ENCODE measurements around the gene NUDCD2.
"Not testable (repeated sequence)": the region's sequence is repeated elsewhere in the genome, so short reads cannot be mapped to it uniquely, and the experiment has no call there.

Gene NUDCD2

DNA sequence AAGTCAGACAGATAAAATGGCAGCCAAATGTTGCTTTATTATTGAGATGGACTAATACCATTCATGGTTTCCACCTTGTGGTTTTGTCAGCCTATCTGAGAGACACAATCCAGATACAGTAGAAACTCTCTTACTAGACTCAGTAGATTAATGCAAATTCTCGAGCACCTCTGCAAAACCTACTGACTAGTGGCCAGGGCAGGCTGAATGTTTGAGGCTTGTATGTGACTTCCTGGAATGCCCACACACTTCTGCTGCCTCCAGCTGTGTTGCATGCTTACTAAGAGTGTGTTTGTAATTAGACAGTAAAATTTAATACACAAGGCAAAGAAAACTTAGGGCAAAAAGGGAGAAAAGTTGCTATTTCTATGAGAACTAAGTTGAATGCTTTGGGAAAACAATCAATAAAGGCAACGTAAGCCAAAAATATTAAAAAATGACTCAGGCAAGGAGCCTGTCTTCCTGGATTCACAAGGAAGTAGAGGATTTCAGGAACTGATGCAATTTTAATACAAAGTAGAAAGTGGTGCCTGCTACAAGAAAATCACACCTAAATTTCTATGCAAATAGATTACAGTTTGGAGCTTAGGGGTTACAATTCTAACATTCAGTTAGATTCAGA is 52.8 kb downstream of the NUDCD2 start:
- Histone ChIP-seq H3K9me3 (ENCODE audit: control insufficient read depth, low read length) (no peaks in the 10 kb centered on the region), H3K27ac (ENCODE audit: insufficient read depth, low read length, poor library complexity, severe bottlenecking) (no peak overlapping the region), H3K4me1 (ENCODE audit: control insufficient read depth, insufficient read depth, low read length, poor library complexity, severe bottlenecking) (no peaks in the 10 kb centered on the region), H3K4me3 (ENCODE audit: insufficient read depth, low read depth, low read length, poor library complexity, severe bottlenecking) (no peak overlapping the region), H3K36me3 (ENCODE audit: control insufficient read depth, insufficient read depth, low read length) (no peaks in the 10 kb centered on the region), H3K27me3 (replicated peaks; ENCODE audit: control insufficient read depth, insufficient read depth, low read length, poor library complexity, severe bottlenecking) (no peaks in the 10 kb centered on the region)
- DNase-seq = no peak

DNA sequence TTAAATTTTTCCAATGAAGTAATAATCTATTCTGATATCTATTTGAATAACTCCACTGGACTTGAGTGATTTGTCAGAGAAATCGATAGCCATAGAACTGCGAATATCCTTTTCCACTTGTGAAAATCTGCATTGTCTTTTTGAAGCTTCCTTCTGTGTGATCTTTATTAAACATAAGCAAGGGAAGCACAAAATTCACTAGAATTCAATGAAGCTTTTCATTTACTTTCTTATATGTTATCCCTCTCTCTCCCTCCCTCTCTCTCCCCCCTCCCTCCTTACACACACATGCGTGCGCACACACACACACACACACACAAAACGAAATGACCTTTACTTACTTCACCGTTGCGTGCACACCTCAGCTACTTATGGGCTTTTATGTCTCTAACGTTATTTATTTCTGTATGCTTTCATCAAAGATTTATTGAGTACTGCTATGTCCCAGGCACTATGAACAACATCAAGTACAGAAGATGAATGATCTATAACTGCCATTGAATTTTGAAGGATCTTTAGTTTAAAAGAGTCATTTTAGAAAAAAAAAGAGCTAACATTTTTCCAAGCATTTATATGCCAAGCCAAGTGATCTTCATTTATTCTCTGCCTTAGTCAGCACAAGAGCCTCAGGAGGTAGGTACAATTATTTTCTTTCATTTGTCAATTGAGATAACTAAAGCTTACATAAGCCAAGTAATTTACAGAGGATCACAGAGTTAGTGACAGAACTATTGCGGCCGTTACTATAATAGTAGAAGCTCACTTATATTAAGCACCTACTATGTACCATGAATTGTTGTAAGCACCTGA is 55.3 kb downstream of the NUDCD2 start:
- no peak overlapping the region for H3K27ac ChIP-seq (ENCODE audit: insufficient read depth, low read length, poor library complexity, severe bottlenecking)
- H3K27me3 ChIP-seq (replicated peaks; ENCODE audit: control insufficient read depth, insufficient read depth, low read length, poor library complexity, severe bottlenecking) = no peaks in the 10 kb centered on the region
- no peak overlapping the region for H3K4me3 ChIP-seq (ENCODE audit: insufficient read depth, low read depth, low read length, poor library complexity, severe bottlenecking)
- DNase-seq = no peak
- H3K4me1 ChIP-seq (ENCODE audit: control insufficient read depth, insufficient read depth, low read length, poor library complexity, severe bottlenecking) = no peaks in the 10 kb centered on the region
- H3K9me3 ChIP-seq (ENCODE audit: control insufficient read depth, low read length) = no peaks in the 10 kb centered on the region
- no peaks in the 10 kb centered on the region for H3K36me3 ChIP-seq (ENCODE audit: control insufficient read depth, insufficient read depth, low read length)

DNA sequence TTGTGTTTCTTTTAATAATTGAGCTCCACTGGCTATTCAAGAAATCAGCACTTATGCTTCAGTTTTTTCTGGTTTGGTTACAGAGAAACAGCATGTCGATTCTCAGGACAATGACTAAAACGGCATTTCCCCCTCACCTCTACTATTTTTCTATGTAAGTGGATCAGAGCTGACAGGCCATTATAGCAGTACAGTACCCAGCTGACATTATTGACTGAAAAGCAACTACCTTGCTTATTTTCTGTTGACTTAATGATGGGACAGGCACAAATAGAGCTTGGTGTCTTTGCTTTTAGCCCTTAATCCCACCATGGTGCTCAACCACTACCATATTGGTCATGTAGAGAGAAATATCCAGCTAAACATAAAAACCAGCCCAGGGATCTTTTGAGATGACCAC is 57.9 kb downstream of the NUDCD2 start:
- Histone ChIP-seq H3K27ac (ENCODE audit: insufficient read depth, low read length, poor library complexity, severe bottlenecking) (no peak overlapping the region), H3K4me1 (ENCODE audit: control insufficient read depth, insufficient read depth, low read length, poor library complexity, severe bottlenecking) (no peaks in the 10 kb centered on the region), H3K27me3 (replicated peaks; ENCODE audit: control insufficient read depth, insufficient read depth, low read length, poor library complexity, severe bottlenecking) (no peaks in the 10 kb centered on the region), H3K9me3 (ENCODE audit: control insufficient read depth, low read length) (no peaks in the 10 kb centered on the region), H3K36me3 (ENCODE audit: control insufficient read depth, insufficient read depth, low read length) (no peaks in the 10 kb centered on the region), H3K4me3 (ENCODE audit: insufficient read depth, low read depth, low read length, poor library complexity, severe bottlenecking) (no peak overlapping the region)
- no peak for DNase-seq

DNA sequence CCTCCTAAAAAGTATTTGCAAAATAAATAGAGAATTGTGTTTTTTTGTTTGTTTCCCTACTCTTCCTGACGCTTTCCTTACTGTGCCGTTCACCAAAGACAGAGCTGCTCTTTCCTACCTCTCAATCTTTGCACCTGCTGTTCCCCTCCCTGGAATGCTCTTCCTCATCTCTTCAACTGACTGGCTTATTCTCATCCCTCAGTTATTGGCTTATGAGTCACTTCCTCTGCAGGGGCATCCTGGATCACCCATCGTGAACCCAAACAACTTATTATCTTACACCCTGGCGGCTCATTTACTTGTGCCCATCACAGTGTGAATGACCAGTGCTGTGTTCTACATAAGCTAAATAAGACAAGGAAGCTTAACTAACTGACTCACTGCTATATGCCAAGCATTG is 58.6 kb downstream of the NUDCD2 start:
- Histone ChIP-seq H3K4me3 (ENCODE audit: insufficient read depth, low read depth, low read length, poor library complexity, severe bottlenecking) (no peak overlapping the region), H3K27me3 (replicated peaks; ENCODE audit: control insufficient read depth, insufficient read depth, low read length, poor library complexity, severe bottlenecking) (no peaks in the 10 kb centered on the region), H3K27ac (ENCODE audit: insufficient read depth, low read length, poor library complexity, severe bottlenecking) (no peak overlapping the region), H3K4me1 (ENCODE audit: control insufficient read depth, insufficient read depth, low read length, poor library complexity, severe bottlenecking) (no peaks in the 10 kb centered on the region), H3K9me3 (ENCODE audit: control insufficient read depth, low read length) (no peaks in the 10 kb centered on the region), H3K36me3 (ENCODE audit: control insufficient read depth, insufficient read depth, low read length) (no peaks in the 10 kb centered on the region)
- DNase-seq = no peak

DNA sequence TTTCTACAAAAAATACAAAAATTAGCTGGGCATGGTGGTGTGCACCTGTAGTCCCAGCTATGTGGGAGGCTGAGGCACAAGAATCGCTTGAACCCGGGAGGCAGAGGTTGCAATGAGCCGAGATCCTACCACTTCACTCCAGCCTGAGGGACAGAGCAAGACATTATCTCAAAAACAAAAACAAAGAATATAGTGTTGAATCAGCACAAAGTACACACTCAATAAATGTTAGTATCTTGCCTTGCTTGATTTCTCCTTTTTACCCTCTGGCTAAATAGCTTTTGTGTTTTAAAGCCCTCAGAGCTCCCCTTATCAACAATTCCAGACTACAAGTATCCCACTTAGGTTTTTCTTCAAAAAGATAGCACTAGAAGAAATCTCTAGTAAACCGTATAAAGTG is 60.0 kb downstream of the NUDCD2 start:
- Histone ChIP-seq H3K9me3 (ENCODE audit: control insufficient read depth, low read length) (no peaks in the 10 kb centered on the region), H3K27ac (ENCODE audit: insufficient read depth, low read length, poor library complexity, severe bottlenecking) (no peak overlapping the region), H3K36me3 (ENCODE audit: control insufficient read depth, insufficient read depth, low read length) (no peaks in the 10 kb centered on the region), H3K27me3 (replicated peaks; ENCODE audit: control insufficient read depth, insufficient read depth, low read length, poor library complexity, severe bottlenecking) (no peaks in the 10 kb centered on the region), H3K4me3 (ENCODE audit: insufficient read depth, low read depth, low read length, poor library complexity, severe bottlenecking) (no peak overlapping the region), H3K4me1 (ENCODE audit: control insufficient read depth, insufficient read depth, low read length, poor library complexity, severe bottlenecking) (no peaks in the 10 kb centered on the region)
- DNase-seq = no peak

DNA sequence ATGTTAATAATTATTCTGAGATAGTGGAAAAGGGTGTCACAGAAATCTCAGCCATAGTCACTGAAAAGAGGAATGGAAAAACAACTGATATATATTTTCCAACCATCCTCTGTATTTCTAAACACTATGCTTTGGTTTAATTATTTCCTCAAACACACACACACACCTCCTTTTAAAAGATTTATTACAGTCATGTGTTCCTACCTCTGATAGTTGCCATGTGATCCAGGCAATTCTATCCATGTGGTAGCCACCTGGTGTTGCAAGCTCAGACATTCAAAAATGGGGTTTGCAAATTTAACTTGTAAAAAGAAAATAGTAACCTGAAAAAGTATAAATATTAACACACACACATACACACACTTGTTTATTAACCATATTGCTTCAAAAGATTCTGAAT is 62.5 kb downstream of the NUDCD2 start:
- H3K9me3 ChIP-seq (ENCODE audit: control insufficient read depth, low read length) = no peaks in the 10 kb centered on the region
- no peaks in the 10 kb centered on the region for H3K27me3 ChIP-seq (replicated peaks; ENCODE audit: control insufficient read depth, insufficient read depth, low read length, poor library complexity, severe bottlenecking)
- DNase-seq = no peak
- H3K36me3 ChIP-seq (ENCODE audit: control insufficient read depth, insufficient read depth, low read length) = no peaks in the 10 kb centered on the region
- H3K27ac ChIP-seq (ENCODE audit: insufficient read depth, low read length, poor library complexity, severe bottlenecking) = no peak overlapping the region
- no peak overlapping the region for H3K4me3 ChIP-seq (ENCODE audit: insufficient read depth, low read depth, low read length, poor library complexity, severe bottlenecking)
- H3K4me1 ChIP-seq (ENCODE audit: control insufficient read depth, insufficient read depth, low read length, poor library complexity, severe bottlenecking) = no peaks in the 10 kb centered on the region

DNA sequence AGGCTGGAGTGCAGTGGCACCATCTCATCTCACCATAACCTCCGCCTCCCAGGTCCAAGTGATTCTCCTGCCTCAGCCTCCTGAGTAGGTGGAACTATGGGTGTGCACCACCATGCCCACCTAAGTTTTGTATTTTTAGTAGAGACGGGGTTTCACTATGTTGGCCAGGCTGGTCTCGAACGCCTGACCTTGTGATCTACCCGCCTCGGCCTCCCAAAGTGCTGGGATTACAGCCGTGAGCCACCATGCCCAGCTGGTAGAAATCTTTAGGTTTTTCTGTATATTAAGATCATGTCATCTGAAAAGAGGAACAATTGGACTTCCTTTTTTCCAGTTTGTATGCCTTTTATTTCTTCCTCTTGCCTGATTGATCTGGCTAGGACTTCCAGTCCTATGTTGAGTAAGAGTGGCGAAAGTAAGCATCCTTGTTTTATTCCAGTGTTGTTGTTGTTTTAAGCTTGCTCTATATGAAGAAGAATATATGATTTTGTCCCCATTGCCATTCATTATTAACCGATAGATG is 63.0 kb downstream of the NUDCD2 start:
- H3K36me3 ChIP-seq (ENCODE audit: control insufficient read depth, insufficient read depth, low read length); H3K27ac ChIP-seq (ENCODE audit: insufficient read depth, low read length, poor library complexity, severe bottlenecking): not testable (repeated sequence)

More for the DNA sequence above, 63.0 kb downstream of the NUDCD2 start:
- DNase-seq; H3K4me1 ChIP-seq (ENCODE audit: control insufficient read depth, insufficient read depth, low read length, poor library complexity, severe bottlenecking); H3K27me3 ChIP-seq (replicated peaks; ENCODE audit: control insufficient read depth, insufficient read depth, low read length, poor library complexity, severe bottlenecking); H3K4me3 ChIP-seq (ENCODE audit: insufficient read depth, low read depth, low read length, poor library complexity, severe bottlenecking); H3K9me3 ChIP-seq (ENCODE audit: control insufficient read depth, low read length): not testable (repeated sequence)

Data from effector memory CD4-positive, alpha-beta T cell (primary cell).